ACHN (cell line): ENCODE measurements around the gene ANTXR1.

Source experiments
- DNase-seq: peaks from one replicate; pipeline ENCODE4 v3.0.0-alpha.2; 2015
- in situ Hi-C: cut with HindIII; loops from 2 replicates; pipeline ENCODE4 v1.10.0; 2017; ENCODE audit warnings: low sequenced_read_pairs, low pct_ligation_motif_present, low pct_unique_long_range_greater_than_20kb

ANTXR1 gene

DNA sequence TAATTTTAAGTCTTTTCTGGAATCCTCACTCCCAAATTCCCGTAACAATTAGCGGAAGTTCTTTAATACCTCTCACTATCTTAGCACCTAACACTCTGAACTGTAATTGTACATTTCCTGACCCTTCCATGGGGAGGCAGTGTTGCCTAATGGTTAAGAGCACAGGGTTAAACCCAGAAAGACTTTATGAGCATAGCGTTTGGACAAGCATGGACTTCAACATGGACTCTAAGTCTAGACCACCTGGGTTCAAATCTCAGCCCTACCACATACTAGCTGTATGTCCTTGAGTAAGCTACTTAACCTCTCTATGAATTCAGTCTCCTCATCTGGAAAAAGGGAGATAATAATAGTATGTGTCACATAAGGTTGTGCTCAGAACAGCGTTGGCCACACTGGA lies 13.0 kb downstream of the ANTXR1 start:
- in situ Hi-C loops = no loop called here
- peak; percentile 76 for DNase-seq

- no peak for DNase-seq
- in situ Hi-C loops = no loop called here
These were observed 13.9 kb downstream of the ANTXR1 start for GRCh38 chr2:69026691-69027459.

DNA sequence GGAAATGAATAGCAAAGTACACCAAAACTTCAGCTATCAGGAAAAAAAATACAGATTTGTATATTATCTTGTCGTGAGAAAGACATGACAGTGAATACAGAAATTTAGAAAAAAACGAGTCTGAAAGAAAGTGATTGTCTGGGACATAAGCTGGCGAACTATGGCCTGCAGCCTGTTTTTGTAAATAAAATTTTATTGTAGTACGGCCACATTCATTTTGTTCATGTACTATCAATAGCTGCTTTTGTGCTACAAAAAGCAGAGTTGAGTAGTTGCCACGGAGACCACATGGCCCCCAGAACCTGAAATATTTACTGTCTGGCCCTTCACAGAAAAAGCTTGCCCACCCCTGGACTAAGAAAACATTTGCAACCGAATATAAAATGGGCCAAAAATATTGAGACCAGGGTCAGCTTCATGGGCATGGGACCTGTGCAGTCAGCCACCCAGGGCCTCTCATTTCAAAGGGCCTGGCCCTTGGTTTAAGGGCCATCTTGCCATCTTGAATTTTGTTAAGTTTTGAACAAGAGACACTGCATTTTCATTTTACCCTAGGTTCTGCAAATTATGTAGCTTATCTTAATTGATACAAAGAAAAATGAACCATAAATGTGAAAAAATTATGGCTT lies 17.9 kb downstream of the ANTXR1 start:
- DNase-seq = no peak
- in situ Hi-C loops = no loop called here

GRCh38 chr2:69031466-69031865 lies 18.5 kb downstream of the ANTXR1 start:
- in situ Hi-C loops = no loop called here
- DNase-seq = no peak

GRCh38 chr2:69032336-69032735 lies 19.4 kb downstream of the ANTXR1 start:
- in situ Hi-C loops = no loop called here

GRCh38 chr2:69033461-69034095 lies 20.6 kb downstream of the ANTXR1 start:
- in situ Hi-C loops = no loop called here

More at GRCh38 chr2:69032336-69032735, 19.4 kb downstream of the ANTXR1 start:
- no peak for DNase-seq

GRCh38 chr2:69034122-69034521 lies 21.1 kb downstream of the ANTXR1 start:
- in situ Hi-C loops = no loop called here

More at GRCh38 chr2:69033461-69034095, 20.6 kb downstream of the ANTXR1 start:
- DNase-seq = no peak

GRCh38 chr2:69034845-69035244 lies 21.9 kb downstream of the ANTXR1 start:
- in situ Hi-C loops = no loop called here
- no peak for DNase-seq

More at GRCh38 chr2:69034122-69034521, 21.1 kb downstream of the ANTXR1 start:
- DNase-seq = no peak

GRCh38 chr2:69036926-69037325 lies 23.9 kb downstream of the ANTXR1 start:
- no peak for DNase-seq
- in situ Hi-C loops = no loop called here

GRCh38 chr2:69041214-69041613 lies 28.2 kb downstream of the ANTXR1 start:
- in situ Hi-C loops = no loop called here
- DNase-seq = no peak

DNA sequence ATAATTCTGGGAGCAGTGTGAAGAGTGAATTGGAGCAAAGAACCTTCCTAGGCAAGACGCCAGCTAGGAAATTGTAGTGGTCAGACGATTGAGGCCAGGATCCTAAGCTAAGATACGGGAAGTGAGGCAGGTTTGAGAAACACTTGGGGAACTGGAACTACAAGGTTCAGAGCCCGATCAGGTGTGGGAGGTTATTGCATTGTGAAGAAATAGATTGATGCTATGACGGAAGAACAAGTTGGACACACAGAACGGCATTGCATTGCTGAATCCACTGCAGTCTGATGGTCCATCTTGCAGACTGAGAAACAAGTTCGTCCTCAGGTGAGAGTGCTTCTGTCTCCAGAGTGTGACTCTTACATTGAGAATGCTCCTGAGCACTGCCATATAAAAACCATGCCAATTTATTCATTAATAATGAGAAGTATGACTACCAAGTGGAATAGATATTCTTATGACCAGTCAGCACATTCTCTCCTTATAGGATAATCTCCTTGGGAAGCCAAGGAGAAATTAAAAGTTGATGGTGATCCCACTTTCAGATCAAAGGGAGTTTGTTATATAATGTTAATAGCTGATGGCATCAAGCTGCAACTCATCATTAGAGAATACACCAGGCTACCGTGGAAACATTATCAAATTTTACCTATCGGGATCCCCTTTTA lies 30.9 kb downstream of the ANTXR1 start:
- DNase-seq = no peak
- in situ Hi-C loops = no loop called here

GRCh38 chr2:69046221-69046662 lies 33.3 kb downstream of the ANTXR1 start:
- in situ Hi-C loops = no loop called here
- DNase-seq = peak; percentile 4

GRCh38 chr2:69047625-69048145 lies 34.7 kb downstream of the ANTXR1 start:
- DNase-seq = no peak
- in situ Hi-C loops = no loop called here

GRCh38 chr2:69050802-69051201 lies 37.8 kb downstream of the ANTXR1 start:
- in situ Hi-C loops = no loop called here
- no peak for DNase-seq

- in situ Hi-C loops = no loop called here
- no peak for DNase-seq
These were observed 40.5 kb downstream of the ANTXR1 start for GRCh38 chr2:69053416-69053965.

DNA sequence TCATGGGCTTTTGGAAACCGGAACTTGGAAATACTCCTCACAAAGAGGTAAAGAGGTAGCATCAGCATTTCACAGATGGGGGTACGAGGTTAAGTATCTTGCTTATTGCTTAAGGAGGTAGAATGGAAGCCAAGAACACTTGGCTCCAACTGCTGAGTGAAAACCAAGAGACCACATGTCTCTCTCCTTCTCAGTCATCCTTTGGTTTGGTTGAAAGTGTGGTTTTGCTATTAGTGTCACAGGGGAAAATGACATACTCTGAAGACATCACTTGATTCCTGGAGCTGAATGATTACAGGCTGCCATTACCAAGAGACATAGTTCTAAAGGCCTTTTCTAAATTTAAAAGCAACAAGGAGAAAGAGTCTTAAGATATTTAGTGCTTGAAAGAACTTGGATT lies 41.5 kb downstream of the ANTXR1 start:
- in situ Hi-C loops = no loop called here
- DNase-seq = no peak

- in situ Hi-C loops = no loop called here
- no peak for DNase-seq
These were observed 42.9 kb downstream of the ANTXR1 start for GRCh38 chr2:69055688-69056470.

DNA sequence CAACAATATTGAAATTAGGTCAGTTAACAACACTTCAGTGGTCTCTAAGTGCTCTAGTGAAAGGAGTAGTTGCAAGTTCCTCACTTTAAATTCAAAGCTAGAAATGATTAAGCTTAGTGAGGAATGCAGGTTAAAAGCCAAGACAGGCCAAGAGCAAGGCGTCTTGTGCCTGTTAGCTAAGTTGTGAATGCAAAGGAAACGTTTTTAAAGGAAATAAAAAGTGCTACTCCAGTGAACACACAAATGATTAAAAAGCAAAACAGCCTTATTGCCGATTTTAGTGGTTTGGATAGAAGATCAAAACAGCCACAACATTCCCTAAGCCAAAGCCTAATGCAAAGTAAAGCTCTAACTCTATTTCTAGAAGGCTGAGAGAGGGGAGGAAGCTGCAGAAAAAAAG lies 44.7 kb downstream of the ANTXR1 start:
- in situ Hi-C loops = no loop called here
- DNase-seq = no peak
